Measurements from ENCODE around the gene UBR7.
A peak's percentile ranks its signal among the peaks of the same experiment; 100 is the strongest.
"Not testable (repeated sequence)": the region's sequence is repeated elsewhere in the genome, so short reads cannot be mapped to it uniquely, and the experiment has no call there.

Gene UBR7

DNA sequence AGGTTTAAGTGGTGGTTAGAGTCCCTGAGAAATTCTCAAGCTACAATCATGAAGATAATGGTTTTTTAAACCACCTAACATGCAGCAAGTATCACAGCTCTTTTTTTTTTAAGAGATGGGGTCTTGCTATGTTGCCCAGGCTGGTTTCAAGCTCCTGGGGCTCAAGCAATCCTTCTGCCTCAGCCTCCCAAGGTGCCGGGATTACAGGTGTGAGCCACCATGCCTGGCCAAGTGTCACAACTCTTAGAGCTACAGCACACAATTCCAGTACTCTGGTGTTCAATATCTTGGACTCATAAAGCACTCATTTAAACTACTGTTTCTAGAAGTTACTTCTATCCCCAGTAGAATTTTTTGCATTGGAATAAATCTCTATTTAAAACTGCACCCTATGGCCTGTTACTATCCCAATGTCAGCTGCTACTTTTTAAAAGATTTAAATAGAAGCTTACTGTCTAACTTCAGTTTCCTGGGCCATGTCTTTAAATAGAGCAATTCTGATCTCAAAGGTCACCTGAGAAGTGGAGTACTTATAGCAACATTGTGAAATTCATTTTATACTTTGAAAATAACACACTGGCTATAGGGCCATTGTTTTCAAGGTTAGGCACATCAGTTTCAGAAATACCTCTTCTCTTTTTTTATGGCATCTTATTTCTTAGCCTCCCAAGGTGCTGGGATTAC lies 11.6 kb upstream of the UBR7 start:
- DNase-seq (ENCODE audit: low read depth in 2 of 2), result no peak

DNA sequence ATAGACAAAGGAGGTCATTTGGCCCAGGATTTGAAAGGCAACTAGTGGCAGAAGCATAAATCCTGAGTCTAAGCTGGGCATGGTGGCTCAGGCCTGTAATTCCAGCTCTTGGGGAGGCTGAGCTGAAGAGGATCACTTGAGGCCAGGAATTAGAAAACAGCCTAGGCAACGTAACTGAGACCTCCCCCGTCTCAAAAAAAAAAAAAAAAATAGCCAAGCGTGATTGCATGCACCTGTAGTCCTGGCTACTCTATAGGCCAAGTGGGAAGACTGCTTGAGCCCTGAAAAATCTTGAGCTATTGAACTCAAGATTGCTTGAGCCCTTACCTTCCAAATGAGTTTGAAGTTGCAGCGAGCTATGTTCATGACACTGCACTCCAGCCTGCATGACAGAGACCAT lies 8.0 kb upstream of the UBR7 start:
- DNase-seq (ENCODE audit: low read depth in 2 of 2), result no peak

DNA sequence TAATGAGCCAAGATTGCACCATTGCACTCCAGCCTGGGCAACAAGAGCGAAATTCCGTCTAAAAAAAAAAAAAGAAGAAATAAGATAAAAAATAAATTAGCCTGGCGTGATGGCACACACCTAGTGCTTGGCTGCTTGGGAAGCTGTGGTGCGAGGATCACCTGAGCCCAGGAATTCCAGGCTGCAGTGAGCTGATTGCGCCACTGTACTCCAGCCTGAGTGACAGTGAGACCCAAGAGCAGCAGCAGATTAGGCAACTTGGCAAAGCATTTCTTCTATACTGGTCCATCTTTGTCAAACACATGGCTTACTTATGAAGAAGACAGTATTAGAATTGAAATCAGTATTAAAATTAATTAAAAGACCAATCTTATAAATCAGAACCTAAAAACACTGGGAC lies 6.5 kb upstream of the UBR7 start:
- no peak for DNase-seq (ENCODE audit: low read depth in 2 of 2)

DNA sequence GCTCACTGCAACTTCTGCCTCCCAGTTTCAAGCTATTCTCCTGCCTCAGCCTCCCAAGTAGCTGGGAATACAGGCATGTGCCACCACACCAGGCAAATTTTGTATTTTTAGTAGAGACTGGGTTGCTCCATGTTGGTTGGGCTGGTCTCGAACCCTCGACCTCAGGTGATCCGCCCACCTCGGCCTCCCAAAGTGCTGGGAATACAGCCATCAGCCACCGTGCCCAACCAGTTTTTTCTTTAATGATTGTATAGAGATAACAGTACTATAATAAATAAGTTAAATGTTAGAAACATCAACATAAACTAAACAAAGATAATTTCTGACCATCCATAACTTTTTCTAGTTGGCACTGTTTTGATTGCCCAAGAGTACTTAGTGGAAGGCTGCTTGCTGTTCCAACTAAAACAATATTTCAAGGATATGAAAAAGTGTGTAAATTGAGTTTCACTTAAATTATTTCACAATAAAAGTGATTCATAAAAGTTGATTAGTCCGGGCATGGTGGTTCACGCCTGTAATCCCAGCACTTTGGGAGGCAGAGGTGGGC lies 5.8 kb upstream of the UBR7 start:
- no peak for DNase-seq (ENCODE audit: low read depth in 2 of 2)

DNA sequence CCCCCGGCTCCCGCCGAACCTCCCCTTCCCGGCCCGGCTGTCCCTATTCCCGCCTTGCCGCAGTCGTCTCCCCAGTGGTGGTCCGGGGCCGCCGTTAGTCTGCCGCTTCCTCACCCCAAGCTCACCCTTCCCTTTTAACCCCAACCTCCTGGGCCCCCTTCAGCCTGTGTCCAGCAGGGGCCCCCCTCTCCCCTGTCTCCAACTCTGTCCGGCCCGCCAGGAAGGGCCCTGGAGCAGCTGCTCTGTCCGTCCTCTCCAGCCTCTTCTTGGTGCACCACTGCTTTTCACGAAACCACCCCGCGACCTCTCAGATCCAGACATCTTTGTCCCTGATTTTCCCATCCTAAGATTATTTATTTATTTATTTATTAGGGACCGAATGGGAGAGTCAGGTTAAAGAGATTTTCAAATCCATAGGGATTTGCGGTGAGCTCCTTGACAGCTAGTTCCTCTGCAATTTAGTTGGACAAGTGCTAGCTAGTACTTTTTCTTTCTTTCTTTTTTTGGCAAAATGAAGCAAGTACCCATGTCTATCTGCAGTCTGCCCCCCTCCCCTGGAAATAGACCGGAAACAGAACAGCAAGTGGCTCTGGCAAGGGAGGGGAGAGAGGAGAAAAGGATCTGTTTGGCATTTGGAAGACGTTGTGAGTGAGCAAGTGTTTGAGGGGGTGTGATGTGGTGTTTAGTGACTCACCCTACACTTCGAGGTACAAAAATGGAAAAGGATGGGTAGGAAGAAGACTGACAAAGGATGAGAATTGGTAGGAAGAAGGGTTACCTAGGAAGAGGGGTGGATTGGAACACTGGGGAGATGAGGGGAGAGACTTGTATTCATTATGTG lies 632 bp downstream of the UBR7 start:
- no peak for DNase-seq (ENCODE audit: low read depth in 2 of 2)

DNA sequence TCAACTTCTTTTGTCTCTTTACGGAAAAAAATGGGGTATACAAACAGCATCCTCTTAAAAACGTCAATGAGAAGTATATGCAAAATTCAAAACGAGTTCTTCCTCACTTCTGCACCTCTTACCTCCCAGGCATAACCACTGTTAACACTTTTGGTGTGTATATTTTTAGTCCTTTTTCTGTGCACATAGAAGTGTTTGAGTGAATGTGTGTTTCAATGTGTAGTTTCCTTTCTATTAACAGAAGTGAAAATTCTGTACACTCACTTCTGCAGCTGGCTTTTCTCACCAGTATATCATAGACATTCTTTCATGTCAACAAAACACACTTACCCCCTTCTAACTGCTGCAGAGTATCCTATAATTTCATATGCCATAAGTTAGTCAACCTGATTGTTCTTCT lies 5.4 kb downstream of the UBR7 start:
- no peak for DNase-seq (ENCODE audit: low read depth in 2 of 2)

DNA sequence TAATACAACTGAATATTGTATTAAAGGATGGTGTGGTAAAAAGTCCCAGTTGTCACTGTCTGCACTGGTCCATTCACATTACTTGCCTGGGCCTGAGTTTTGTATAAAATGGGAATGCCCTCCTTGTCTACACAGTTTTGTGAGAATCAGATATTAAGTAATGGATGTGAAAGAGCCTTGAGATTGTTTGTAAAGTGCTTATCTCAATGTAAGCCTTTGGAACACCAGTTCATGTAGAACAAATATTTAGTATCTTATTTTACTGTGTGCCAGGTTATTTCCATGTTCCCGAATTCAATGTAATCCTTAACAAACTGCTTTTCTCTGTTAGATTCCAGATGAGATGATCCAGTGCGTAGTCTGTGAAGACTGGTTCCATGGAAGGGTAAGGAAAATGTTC lies 7.5 kb downstream of the UBR7 start:
- DNase-seq (ENCODE audit: low read depth in 2 of 2), result no peak

DNA sequence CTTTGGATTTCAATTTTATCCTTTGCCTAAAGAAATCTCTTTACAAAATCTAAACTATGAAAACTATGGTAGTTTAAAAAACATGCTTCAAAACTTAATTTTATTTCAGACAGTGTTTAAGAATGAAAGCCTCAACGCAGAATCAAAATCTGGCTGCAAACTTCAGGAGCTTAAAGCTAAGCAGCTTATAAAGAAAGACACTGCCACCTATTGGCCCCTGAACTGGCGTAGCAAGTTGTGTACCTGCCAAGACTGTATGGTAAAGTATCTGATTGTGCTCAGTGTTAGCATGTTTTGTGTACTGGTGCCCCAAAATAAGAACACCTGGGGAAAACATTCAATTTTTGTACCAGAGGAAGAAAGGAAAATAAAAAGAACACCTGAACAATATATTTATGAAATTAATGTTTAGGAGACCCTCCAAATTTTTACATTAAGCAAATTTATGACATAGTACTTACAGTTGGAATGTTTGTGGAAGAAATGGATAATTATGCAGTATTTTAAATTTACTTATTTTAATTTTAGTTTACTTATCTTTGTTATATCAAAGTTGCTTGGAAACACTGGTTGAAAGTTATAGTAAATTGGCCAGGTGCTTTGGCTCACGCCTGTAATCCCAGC lies 12.2 kb downstream of the UBR7 start:
- peak in 1 of 2 donors; percentile 30 for DNase-seq (ENCODE audit: low read depth in 2 of 2)

DNA sequence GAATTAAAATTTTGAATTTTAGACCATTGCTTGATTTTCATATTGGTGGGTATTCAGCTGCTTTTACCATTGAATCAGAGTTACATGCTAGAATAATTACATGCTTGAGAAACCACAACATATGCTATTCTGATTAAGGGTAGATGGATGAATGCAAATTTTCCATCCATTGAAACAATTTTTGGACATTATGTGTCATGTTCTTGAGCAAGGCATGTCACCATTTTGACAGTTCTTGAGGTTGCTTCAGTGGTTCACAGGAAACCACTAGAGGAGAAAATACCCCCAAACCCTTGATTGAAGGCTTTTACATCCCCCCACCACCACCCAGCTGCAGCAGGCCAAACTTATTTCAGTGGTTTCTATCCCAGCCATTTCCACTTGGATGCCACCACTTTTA lies 13.5 kb downstream of the UBR7 start:
- DNase-seq (ENCODE audit: low read depth in 2 of 2), result no peak

DNA sequence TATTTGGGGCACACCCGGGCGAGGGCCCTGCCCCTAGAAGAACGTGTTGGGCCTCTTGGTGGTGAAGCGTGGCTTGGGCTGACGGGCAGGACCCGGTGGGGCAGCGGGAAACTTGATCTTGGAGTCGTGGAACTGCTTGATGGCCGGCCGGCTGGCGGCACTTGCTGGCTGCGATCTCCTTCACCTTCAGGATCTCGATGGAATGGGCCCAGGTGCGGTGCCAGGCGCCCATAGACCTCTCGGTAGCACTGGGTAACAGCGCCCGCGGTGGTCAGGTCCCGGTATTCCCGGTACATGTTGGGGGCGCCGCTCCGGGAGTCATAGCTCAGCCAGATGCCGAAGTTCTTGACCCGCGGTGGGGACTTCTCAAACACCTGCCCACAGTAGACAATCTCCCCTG lies 16.5 kb downstream of the UBR7 start:
- no peak for DNase-seq (ENCODE audit: low read depth in 2 of 2)

DNA sequence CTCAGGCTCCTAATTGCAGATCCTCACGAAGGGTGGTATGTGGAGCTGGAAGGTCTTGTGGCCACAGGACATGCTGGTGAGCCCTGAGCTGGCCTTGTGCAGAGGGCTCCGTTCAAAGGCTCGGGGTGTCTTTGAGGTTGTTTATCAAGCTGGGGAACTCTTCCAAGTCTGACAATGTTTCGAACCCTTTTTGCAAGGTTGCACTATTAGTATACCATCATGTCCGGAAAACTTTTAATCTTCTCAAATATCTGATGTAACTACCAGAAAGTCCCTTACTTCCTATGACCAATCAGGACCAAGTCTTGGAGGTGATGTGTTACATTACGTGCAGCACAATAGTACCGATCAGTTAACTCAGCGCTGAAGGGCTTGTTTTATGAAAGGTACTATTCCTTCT lies 21.5 kb downstream of the UBR7 start:
- DNase-seq (ENCODE audit: low read depth in 2 of 2), result no peak

DNA sequence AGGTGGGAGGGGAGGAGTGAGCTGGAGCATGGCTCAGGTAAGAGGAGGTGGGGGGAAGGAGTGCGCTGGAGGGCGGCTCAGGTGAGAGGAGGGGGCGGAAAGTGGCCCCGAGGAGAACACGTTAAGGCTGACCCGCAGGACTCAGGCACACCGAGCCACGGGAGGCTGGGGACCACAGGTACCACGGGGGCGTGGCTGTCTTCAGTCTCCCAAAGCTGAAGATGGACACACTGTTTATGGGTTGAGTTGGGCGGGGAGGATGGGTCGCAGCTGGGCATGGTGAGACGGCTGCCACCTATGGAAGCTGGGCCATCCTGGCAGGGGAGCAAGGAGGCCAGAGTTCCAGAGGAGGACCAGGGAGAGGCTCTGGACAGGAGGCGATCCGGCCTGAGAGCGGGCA lies 23.5 kb downstream of the UBR7 start:
- DNase-seq (ENCODE audit: low read depth in 2 of 2), result no peak

DNA sequence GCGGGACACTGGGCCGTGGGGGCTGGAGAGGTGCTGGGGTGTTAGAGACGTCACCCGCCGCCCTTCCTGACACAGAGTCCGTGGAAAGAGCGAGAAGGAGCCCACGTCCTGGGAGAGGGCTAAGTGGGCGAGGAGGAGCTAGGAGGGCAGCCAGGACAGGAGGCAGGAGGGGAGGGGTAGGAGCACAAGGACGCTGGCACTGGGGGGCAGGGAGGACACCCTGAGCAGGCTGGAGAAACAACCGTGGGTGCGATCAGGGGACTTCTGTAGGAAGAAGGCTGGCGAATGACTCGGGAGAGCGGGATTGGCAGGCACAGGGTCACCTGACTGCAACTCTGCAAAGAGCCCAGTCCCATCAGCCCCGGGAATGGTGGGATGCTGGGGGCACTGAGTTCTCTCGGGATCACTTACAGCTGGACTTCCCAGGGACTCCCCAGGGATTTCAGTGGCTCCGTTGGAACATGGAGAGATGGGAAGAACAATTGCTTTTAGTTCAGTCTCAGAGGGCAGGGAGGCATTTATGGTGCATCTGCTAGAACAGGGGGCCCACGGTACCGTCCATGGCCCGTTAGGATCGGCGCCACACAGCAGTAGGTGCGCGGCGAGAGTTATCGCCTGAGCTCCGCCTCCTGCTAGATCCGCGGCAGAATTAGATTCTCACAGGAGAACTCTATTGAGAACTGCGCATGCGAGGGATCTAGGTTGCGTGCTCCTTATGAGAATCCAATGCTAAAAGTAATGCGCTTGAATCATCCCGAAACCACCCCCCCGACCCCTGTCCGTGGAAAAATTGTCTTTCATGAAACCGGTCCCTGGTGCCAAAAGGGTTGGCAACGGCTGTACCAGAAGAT lies 24.3 kb downstream of the UBR7 start:
- DNase-seq (ENCODE audit: low read depth in 2 of 2), result no peak

DNA sequence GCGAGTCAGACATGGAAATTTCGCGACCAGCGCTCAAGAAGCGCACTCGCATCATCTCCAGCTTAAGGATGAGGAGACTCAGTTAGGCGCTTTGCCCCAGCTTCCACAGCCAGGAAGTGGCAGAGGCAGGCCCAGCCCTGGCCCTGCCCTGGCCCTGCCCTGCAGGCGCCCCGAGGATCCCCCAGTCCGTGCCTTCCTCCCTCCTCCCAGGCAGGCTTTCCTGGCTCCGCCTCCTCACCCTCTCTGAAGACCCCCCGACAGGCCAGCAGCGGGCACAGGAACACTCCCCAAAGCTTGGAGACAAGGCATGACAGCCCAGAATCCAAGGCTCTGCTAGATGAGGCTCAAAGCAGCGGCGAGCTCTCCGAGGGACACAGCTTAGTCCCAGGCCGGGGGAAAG lies 25.1 kb downstream of the UBR7 start:
- DNase-seq (ENCODE audit: low read depth in 2 of 2), result no peak

DNA sequence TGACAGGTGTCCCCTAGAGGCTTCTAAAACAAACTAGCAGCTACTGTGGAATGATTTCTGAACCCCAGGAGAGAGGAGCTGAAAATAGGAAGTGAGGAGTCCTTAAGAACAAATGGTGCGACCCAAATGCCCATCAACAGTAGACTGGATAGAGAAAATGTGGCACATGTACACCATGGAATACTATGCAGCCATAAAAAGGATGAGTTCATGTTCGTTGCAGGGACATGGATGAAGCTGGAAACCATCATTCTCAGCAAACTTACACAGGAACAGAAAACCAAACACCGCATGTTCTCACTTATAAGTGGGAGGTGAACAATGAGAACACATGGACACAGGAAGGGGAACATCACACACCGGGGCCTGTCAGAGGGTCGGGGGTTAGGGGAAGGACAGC lies 26.0 kb downstream of the UBR7 start:
- not testable (repeated sequence) for DNase-seq (ENCODE audit: low read depth in 2 of 2)

DNA sequence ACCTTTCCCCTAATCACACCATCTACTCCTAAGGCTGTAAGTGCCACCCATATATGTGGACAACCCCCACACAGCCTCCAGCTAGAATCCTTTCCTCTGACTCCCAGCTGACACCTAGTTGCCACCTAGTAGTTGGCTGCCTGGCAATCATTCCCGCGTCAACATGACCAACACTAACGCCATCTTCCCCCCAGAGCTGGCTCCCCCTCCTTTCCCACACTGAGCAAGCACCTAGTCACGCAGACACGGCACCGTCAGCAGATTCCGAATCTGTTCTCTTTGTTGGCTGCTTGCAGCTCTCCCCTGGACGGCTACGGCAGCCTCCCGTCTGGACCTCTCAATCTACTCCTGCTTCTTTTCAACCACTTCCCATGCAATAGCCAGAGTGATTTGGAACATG lies 27.7 kb downstream of the UBR7 start:
- DNase-seq (ENCODE audit: low read depth in 2 of 2), result no peak

DNA sequence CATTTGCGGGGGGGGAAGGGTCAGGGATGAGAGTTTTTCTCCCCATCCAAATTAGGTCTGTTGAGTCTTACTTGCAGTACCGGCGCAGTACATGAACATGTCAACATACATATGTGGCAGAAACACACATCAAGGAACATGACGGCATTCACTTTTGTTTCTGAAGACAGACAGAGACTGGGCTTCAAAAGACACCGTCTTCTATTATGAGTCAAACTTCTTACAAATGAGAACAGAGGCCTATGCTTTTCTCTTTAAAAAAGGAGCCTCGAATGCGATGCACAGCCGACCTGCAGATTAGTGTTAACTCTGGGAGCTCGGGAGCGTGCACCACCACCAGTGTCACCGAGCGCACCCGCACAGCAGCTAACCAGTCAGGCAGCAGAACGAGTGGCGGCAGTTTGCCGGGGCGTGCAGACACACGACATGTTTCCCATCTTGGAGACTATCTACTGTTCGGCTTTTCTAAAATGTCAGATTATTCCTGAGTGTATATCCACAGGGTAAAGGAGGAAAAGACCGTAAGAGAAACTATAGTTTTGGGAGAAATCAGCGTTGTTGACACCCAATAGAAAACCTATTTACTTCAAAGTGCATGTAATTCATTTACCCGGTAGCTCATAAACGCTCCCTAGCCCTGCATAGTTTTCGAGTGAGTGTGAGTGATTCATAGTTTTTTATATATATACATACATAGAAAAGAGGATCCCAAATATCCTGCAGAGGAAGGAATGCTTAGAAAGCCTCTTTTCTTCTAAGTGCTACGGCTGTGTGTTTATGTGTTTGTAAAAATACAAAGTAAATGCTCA lies 33.0 kb downstream of the UBR7 start:
- no peak for DNase-seq (ENCODE audit: low read depth in 2 of 2)

DNA sequence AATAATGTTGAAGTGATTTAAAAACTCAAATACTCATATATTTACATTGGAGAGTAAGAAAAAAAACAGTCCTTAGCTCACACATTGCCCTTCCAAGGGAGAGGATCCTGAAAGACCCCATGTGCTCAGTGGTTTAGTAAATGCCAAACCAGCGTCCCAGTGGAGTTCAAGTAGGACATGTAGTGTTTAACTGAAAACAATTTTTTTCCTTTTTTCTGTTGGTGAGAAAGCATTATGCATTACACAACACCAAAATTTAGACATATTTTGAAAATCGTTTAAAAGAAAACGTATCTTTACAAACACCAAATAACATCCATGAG lies 33.6 kb downstream of the UBR7 start:
- DNase-seq (ENCODE audit: low read depth in 2 of 2), result no peak

DNA sequence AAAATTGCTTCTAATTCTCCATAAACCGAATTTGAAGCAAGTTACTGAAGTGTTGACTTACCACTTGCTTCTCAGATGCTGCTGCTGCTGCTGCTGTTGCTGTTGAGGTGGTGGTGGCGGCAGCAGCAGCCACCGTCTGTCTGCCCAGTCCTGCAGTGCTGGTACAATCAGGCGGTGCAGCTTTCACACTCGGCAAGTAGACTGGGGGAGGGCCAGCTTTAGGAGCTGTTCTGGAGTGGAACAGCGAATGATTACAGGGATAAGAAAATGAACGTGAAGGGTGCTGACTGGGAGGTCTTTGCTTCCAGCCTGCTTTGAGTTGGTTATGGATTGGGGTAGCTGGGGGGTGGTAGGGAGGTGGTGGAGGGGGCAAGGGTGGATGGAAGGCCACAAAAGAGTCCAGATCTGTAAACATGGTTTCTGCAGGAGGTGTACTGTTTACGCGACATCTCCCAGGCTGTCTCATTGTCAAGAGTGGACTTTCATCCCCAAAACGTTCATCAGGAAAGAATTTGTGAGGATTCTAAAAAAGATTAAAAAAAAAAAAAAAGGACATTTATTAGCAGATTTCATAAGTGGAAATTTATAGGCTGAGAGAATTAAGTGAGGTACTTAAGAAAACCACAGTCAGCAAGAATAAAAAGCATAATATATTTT lies 38.8 kb downstream of the UBR7 start:
- DNase-seq (ENCODE audit: low read depth in 2 of 2), result no peak

DNA sequence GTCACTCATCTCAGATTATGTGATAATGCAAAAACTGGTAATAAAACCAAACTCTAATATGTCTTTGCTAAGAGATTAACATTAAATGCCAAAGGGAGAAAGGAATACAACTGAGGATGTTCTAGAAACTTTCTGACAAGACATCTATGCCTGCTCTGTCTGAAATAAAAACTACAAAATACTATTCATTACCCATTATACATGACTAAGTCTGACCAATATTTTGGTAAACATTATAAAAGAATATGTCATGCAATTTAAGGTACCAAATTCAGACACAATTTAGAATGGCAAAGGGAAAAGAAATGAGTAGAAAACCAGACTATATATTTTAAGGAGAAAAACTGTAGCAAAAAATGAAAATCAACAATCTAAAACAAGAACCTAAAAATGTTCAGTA lies 39.5 kb downstream of the UBR7 start:
- no peak for DNase-seq (ENCODE audit: low read depth in 2 of 2)
